Stimulated activated CD4-positive, alpha-beta T cell treated with anti-CD3 and anti-CD28 coated beads, Interleukin-2, amount 100 ng/mL, for 48 hours (primary cell): ENCODE measurements around the gene VEGFB.

Source experiments
- DNase-seq, 2 donors: peaks; one replicate each; pipeline ENCODE4 v3.0.0-alpha.2; 2020

Gene VEGFB

DNA sequence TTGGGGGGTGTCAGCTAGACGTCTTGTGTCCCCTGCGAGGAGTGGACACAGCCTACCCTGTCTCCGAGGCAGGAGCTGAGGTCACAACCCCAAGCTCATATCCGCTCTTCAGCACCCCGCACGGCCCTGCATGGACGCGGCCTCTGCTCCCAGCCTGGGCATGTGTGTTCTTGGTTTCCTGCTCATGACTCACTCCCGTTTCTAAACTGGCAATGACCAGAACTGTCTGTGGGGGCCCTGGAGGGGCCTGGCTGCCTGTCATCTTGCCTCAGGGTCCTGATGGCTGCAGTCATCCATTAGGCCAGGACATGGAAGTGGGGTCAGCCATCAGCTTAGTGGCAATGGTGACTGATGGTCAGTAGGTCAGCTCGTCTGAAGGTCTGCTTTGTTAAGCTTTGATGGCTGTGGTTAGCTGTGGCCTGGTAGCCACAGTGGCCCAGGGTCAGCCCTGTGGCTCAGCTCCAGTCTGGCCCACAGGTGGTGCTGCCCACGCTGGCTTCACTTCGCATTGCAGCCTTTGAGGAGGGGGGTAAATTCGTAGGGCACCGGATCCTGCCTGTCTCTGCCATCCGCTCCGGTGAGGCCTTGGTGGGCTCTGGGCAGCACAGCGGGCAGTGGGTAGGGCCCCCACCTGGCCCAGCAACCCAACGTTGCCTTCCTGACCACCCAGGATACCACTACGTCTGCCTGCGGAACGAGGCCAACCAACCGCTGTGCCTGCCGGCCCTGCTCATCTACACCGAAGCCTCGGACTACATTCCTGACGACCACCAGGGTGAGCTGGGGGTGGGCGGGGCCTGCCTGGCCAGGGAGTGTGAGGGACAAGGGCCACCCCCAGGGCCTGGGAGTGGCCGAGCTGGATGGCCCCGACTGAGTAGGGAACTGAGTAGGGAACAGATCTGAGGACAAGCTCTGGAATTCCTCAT is 28.9 kb downstream of the VEGFB start:
- no peak for DNase-seq

DNA sequence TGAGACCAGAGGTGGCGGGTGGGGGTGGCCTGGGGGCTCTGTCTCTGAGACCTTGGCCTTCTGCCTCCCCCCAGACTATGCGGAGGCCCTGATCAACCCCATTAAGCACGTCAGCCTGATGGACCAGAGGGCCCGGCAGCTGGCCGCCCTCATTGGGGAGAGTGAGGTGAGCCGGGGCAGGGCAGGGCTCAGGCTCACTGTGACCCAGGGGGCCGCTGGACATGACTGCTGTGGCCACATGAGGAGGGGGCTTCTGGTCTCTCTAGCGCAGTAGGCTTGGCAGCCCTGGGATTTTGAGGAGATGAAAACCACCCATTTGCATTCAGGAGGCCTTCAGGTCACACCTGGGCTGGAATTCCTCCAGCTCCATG is 29.5 kb downstream of the VEGFB start:
- DNase-seq, result no peak

DNA sequence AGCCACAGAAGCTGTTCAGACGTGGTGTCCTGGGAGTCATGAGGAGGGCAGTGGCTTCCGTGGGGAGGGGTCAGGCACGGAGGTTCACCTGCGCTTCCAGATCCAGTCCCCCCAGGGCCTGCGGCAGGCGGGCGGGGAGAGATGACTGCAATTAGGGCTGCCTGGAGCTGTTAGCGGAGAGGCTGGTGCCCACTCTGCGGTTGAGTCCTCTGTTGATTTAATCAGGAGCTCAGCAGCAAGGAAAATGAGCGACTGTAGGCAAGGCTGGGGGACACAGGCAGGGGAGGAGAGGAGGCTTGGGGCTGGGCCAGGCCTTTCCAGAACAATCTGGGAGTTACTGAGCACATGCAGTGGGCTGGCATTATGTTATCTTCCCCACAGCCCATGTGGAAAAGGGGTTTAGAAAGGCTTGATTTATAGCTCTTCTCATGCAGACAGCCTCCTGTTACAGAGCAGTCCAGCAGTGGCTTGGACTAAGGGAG is 30.0 kb downstream of the VEGFB start:
- DNase-seq, result no peak

DNA sequence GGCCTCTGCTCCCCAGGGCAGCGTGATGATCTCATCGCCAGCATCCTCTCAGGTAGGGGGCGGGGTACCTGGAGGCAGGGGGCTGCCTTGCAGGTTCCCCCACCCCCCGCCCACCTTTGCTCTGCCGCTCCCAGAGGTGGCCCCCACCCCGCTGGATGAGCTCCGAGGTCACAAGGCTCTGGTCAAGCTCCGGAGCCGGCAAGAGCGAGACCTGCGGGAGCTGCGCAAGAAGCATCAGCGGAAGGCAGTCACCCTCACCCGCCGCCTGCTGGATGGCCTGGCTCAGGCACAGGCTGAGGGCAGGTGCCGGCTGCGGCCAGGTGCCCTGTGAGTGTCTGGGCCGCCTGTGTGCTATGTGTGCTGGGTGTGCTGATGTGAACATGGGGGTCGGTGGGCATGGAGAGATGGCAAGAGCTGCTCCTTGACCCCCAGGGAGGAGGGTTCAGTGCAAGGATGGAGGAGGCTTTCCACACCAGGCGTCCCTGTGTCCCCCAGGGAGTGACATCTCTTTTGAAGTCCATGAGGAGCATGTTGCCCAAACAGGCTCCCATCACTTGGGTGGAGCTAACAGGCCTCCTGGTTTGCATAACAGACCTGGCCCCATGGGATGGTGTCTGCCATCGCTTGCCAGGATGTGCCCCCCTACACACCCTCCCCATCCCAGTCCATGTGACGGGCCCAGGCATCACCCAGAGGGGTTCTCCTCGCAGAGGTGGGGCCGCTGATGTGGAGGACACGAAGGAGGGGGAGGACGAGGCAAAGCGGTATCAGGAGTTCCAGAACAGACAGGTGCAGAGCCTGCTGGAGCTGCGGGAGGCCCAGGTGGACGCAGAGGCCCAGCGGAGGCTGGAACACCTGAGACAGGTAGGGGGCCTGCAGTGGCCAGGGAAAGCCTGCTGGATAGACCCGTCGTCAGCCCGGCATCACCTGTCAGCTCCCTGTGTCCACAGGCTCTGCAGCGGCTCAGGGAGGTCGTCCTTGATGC is 31.1 kb downstream of the VEGFB start:
- no peak for DNase-seq

DNA sequence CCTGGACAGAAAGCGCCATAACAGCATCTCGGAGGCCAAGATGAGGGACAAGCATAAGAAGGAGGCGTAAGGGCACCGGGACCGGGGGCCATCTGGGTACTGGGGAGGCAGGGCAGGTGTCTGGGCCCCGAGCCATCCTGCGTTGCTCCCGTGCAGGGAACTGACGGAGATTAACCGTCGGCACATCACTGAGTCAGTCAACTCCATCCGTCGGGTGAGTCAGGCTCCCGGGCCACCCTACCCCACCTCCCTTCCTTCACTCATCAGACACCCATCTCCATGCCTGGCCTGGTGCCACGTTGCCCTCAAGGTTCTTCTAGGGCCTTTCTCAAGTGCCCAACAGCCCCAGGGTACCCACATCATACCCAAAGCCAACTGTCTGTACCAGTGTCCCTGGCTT is 32.0 kb downstream of the VEGFB start:
- no peak for DNase-seq

DNA sequence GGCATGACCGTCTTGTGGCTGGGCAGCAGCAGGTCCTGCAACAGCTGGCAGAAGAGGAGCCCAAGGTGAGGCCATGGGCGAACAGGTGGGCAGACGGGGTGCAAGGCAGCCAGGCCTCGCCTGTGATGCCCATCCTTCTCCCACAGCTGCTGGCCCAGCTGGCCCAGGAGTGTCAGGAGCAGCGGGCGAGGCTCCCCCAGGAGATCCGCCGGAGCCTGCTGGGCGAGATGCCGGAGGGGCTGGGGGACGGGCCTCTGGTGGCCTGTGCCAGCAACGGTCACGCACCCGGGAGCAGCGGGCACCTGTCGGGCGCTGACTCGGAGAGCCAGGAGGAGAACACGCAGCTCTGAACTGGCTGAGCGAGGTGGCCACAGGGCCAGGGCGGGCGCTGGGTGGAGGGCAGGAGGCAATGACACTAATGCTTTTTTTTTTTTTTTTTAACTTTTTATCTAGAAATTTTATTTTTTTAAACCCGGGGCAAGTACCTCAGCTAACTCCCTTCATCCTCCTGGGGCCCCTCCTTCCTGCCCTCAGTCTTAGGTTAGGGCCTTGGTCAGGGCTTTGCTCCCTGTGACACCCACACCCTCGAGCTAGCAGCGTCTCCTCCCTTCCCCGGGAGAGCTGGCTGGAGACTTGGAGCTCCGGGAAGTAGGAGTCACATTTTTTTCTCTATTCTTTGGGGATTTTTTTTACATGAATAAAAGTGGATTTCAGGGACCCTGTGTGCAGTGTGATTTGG is 33.0 kb downstream of the VEGFB start:
- DNase-seq, result no peak

DNA sequence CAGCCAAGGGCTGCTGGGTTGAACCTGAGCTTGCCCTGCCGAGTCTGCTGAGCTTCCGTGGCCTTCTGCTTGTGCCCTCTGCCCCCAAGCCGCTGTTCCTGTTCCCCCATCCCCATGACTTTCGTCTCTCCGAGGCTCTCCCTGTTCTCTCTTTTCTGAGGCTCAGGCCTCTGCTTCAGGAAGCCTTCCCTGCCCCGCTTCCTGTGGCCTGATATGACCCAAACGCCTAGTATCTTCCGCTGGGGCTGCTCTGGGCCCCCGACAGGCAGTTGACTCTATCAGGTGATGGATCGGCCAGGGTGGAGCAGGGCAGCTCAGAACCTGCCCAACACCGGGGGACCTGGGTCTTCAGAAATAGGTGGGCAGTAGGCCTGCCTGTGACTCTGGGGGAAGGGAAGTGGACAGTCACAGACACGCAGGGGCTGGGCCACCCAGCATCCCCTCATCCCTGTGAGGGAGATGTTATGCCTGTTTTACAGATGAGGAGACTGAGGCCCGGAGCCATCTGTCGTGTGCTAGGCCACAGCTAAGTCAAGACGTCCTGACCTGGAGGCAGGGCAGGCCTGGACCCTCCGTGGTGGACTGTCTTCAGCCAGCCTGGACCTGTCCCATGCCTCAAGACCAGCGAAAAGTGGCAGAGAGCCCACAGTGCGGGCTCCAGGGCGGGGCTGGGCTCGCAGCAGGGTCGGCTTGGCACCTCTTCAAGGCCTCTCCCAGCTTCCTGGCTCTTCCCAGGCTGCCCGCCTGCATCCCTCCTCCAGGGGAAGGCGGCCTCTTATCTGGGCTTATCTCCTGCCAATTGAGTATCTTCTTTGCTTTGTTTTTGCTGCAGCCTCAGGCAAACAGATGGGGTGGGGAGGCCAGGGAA is 33.9 kb downstream of the VEGFB start:
- no peak for DNase-seq

DNA sequence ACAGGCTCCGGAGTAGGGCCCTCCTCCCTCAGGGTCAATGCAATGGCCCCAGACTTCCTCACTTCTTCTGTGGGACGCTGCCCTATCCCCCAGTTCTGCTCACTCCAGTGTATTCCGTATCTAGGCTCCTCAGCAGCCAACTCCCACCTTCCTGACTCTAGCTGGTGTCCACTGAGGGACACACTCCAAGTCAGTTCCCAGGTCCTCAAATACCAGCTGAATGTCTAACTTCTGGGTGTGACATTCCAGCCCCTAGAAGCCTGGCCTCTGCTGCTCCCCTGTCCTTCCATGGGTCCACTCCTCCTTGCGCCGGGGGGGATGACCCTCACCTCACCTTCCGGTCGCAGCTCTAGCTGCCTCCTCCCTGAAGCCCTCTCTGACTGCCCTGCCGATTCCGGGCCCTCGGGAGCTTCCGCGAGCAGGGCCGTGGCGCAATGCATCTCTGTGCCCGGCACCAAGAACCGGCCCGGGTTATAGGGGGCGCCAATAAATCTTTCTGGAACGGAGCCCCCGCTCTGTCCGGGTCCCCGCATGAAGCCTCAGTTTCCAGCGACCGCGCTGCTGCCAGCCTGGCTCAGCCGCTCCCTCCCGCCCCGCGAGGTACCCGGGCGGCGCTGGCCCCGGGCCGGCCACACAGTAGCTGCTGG is 34.6 kb downstream of the VEGFB start:
- DNase-seq, result no peak

DNA sequence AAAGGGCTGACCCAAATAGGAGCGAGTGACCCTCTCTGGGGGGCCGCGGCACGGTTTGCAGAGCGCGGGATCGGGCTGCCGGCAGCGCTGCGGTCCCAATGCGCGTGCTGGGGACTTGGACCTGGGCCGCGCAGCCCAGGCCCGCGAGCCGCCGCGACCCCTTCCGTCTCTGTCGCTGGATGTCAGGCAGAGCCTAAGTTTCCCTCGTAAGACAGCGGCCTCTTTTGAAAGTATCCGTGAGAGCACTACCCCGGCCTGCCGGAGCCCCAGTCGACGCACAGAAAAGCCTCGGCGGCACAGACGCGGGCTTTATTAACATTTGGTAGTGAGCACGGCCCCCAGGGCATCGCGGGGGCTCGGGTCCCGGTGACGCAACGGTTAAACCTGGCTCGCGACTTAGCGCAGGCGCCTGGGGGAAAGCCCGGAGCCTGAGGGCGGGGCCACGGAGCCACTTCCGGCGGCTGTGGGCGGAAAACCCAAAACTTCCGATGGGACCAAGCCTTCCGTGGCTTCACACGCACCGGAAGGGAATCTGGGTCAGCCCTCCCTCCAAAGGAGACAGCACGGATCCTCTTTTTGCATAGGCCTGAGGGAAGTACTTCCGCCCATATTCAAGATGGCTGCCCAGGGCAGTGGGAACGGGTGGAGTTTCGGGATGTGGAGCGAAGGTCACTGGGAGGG is 35.3 kb downstream of the VEGFB start:
- peak; percentile 95 to 98 for DNase-seq

DNA sequence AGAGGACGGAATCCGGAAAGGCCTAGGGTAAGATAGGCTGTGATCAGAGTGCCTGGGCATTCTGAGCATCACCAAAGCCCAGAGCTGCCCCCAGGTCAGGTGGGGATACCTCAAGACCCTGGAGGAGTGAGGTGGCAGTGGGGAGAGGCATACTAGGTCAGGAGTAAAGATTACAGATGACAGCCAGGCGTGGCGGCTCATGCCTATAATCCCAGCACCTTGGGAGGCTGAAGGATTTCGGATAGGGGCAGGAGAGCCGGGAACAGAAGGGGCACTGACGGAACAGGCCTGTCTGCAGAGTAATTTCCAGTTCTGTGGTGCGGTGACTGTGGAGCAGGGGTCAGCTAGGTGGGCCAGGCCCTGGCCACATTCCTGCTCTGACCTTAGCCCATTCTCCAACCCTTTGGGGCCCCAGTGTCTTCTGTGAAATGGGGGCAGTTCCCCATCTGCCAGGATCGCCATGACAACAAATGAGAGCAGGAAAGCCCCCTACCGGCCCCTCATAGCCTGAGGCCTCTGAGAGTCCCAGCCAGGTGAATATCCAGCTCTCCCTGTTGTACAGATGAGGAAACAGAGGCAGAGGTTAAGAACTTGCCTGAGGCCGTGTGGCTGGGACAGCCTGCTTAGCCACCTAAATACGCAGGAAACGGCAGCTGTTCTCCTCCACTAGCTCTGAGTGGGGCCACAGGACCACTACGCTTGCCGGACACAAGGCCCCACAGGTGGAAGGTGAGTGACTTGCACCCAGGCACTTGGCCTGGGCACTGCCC is 40.8 kb downstream of the VEGFB start:
- no peak for DNase-seq

DNA sequence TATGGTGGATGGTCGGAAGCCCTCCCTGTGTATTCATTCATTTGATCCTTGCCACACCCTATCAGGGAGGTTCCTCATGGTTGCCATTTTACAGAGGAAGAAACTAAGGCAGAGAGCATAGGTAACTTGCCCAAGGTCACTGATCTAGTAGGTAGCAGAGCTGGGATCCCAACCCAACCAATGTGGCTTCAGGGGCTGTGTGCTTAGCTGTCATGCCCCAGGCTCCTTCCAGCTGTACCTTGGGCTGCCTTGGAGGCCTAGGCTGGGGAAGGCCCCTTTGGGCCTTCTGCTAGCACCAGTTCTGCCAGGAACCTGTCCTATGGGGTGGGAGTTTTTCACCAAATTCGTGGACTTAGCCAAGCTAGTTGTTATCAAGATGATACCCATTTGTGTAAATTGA is 41.5 kb downstream of the VEGFB start:
- no peak for DNase-seq

DNA sequence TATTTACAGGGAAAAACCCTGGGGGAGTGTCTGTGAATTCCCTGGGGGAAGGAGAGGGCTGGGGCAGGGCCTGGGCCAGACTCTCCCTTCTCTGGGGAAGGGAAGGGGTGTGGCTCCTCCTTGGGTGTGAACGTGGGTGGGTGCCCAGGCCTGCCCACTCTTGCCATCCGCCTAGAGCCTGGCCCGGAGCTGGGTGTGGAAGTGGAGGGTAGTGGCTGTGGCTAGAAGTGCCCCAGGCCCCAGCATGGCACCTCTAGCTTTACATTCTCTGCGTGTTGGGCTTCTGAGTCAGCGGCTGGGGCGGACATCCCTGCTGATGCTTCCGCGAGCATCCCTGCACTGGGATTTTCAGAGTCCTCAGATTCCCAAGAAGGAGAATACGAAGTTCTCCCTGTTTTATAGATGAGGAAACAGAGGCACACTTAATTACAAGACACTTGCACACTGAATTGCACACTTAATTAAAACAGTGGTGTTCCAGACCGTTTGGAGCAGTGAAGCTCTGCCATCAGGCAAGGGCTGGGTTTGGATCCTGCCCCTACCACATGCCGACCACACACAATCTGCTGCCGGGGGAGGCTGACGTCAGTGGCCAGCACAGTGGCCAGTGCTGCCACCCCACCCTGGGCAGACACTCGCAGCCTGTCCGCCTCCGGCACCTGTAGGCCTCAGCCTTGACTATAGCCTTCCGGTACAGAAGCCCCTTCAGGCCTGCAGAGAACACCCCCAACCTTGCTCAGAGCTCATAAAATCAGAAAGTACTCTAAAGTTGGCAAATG is 42.5 kb downstream of the VEGFB start:
- no peak for DNase-seq

DNA sequence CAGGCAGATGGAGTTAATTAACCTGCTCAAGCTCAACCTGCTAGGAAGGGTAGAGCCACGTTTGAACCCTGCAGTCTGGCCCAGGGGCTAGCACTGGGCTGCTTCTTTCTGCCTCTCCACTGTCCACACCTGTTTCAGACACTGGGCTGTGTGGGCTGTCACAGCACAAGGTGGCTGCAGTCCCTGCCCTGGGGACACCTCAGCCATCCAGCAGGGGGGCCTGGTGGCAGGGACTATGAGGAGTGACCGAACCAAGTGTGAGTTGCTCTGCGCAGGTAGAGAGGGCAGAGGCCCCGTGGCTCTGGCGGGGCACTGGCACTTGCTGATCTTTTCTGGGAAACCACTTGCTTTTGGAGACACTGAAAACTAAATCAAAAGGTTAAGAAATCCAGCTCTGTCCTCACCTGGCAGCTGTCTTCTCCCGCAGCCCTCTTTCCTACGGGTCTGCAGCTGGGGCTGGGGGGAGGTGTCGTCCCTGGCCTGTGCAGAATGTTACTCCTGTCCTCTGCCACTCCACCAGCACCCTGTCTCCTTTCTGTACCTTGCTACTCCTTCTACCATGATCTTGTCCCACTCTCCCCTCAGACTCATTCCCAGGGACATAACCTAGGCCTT is 44.3 kb downstream of the VEGFB start:
- DNase-seq, result no peak

DNA sequence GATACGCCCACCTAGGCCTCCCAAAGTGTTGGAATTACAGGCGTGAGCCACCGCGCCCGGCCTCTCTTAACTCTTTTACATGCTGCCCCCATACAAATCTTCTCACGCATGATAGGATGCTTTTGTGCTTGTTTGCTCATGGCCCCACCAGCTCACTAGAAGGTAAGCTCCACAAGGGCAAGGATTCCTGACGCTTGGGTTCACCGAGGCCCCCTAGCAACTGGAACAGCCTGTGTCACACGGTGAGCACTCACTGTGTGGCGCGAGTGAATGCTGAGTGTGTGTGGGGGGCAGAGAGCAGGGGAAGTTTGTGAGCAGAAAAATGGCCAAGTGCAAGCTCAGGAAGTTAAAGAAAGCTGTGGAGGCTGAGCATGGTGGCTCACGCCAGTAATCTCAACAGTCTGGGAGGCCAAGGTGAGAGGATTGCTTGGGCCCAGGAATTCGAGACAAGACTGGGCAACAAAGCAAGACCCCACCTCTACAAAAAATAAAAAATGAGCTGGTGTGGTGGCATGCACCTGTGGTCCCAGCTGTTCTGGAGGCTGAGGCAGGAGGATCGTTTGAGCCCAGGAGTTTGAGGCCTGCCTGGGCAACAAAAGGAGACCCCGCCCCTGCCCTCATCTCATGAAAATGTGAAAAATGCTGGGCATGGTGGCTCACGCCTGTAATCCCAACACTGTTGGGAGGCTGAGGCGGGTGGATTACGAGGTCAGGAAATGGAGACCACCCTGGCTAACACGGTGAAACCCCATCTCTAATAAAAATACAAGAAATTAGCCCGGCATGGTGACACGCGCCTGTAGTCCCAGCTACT is 47.8 kb downstream of the VEGFB start:
- DNase-seq, result no peak

DNA sequence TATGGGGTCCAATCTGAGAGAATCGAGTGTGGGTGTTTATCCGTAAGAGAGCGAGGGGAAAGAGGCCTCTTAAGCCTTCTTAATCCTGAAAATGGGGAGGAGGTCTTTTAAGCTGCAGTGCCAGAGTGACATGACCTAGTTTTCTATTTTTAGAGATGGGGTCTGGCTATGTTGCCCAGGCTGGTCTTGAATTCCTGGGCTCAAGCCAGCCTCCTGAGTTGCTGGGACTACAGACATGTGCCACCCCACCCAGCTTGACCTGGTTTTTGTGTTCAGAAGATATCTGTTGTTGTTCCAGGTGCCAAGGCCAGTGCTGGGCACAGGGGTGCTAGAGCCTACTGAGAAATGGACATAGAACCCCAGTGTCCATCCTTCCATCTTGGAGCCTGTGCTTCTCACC is 48.7 kb downstream of the VEGFB start:
- DNase-seq, result no peak

DNA sequence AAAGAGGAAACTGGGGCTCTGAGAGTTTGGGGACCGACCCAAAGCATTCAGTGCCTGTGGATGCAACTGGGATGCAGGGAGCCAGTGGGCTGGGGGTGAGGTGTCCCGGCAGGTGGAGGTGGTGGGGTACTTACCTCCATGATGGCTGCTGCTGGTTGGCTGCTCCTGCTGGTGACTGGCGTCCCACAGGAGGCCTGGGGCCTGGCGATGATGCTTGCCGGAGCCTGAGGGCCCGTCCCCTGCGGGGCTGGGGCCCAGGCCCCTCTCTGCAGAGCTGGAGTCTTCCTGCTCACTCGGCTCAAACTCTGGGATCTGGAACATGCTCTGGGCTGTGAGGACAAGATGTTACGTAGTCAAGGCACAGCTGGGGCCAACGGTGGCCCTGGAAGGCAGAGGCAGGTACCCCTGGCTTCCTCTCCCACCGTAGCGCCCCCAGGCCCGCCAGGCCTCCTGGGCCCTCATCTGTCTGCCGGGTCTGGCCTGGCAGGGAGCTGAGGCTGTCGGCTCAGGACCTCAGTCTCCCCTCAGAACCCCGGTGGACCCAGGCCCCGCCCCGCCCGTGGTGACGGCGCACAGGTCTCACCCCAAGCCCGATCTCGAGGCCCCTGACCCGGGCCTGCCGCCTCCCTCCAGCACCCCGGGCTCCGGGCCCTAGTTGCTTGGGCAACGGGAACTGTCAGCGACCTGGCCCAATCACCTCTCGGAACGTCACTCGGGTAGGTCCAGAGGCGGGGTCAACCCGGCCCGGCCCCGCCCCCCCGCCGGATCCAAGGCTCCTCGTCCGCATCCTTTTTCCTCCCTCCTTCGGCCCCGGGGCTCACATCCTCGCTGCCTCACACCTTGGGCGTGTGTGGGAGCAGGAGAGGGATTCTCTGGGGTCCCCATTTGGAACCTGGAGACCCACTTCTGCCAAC is 49.9 kb downstream of the VEGFB start, which contains the start of gene BAD:
Gene BAD (minus strand): TSS at position 618 of the 914 bp plus-strand sequence. CDS start 297 bp downstream, at position 321.
- DNase-seq, result peak; percentile 92 to 94
